Head of caudate nucleus (tissue), 42 donors: ENCODE measurements around the gene SOCS1.
"Not testable (repeated sequence)": the region's sequence is repeated elsewhere in the genome, so short reads cannot be mapped to it uniquely, and the experiment has no call there.

Source experiments
- DNase-seq, 42 donors: peaks; one replicate each; pipeline versions ENCODE4 v3.0.0 to v3.0.0-alpha.2; 2020 to 2021; ENCODE audit warnings: mixed read lengths in 7 of 42
- intact Hi-C: fragments of 100-400 bp; cut with DNase I; formaldehyde crosslinking; loops from one replicate; pipeline ENCODE4 v1.15.0; 2022

SOCS1 gene

GRCh38 chr16:11290102-11290893 is 34.3 kb upstream of the SOCS1 start:
- intact Hi-C loops = no loop called here
- no peak for DNase-seq

DNA sequence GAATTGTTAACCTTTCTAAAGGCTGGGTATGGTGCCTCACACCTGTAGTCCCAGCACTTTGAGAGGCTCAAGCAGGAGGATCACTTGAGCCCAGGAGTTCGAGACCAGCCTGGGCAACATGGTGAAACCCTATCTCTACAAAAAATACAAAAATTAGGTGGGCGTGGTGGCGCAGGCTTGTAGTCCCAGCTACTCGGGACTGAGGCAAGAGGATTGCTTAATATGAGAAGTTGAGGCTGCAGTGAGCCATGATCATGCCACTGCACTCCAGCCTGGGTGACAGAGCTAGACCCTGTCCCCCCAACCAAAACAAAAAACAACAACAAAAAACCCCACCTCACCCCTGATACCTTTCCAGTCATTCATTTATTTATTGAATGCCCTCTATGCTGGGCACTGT is 33.7 kb upstream of the SOCS1 start:
- DNase-seq, intact Hi-C loops: not testable (repeated sequence)

DNA sequence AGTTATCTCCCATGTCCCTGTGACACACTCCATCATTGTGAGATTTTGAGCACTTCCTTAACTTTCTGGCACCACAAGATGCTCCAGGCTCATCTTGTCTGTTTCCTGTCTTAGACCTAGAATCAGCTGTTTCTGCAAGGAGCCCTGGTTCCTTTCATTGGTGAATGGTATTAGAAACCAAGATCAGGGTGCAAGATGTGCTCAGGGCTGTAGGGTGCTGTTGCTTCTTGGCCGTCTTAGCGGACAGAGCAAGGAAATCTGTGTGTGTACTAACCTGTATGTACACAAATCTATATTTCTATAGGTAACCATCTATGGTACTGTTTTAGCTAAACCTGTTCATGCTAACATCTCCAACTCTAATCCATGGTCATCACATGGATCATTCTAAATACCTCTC is 33.2 kb upstream of the SOCS1 start:
- intact Hi-C loops = no loop called here
- no peak for DNase-seq

DNA sequence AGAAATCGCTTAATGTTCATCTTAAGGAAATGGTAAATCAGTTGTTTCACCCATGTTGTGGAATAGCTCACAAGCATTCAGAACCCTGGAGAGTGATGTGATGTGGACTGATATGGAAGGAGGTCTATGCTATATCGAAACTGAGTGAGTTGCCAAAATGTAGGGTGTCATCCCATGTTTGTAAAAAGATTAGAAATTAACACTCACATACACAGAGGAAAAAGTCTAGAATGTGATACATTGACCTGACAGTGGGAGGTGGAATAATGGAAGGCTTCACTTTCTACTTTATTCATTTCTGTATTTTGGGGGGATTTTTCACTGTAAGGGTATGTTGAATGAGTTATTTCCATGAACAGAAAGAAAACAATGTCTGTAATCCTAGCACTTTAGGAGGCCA is 29.8 kb upstream of the SOCS1 start:
- intact Hi-C loops = no loop called here
- DNase-seq = no peak

DNA sequence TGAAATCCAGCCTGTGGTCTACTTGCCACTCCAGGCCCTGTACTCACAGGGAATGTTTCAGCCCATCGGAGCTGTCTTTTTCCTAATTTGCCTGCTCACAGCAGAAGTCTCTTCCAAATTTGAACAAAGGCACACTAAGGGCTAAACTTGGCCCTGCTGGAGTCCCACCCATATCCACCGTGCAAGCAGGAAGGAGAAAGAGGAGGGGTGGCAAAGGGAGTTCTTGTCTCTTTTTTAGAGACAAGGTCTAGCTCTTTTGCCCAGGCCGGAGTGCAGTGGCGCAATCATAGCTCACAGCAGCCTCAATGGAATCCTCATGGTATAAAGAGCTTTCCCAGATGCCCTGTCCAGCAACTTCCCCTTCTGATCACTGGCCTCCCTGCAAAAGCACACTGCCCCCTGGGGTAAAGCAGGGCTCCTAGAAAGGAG is 27.8 kb upstream of the SOCS1 start:
- intact Hi-C loops = no loop called here
- no peak for DNase-seq

DNA sequence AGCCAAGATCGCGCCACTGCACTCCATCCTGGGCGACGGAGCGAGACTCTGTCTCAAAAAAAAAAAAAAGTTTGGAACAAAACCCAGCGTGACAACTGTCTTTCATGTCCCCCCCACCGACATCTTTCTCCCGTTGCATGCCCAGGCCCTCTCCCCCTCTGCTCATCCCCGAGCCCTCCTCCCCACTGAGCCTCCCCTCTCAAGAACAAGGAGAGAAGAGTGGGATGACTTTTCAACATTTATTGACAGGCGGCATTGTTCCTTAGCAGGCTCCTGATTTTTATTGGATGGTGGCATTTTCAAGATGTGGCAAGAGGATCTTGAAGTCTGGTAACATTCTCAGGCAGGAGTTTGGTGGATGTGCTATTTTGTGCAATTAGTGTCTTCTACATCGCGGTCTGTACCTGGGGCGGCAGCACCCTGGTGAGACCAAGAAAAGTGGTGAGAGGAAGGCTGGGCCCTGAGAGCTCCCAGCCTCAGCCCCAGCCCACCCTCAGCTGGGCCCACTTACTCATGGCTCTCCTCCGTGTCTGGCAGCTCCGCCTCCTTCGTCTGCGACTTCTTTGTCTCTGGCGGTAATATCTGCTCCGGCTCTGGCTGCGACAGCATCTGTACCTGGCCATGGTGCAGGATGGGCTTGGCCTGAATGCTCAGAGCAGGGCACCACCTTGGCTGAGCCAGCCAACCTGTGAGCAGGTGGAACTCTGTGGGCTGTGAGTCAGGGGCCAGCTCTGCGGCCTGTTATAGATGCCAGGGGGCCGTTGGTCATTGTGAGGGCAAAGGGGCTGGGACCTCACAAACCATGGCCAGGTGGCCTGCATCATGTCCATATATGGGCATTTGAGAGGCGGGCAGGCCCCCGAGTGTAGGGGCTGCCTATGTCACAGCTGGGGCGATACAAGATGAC is 24.9 kb upstream of the SOCS1 start, which contains the start of gene PRM1:
Gene PRM1 (minus strand): TSS at position 715 of the 907 bp plus-strand sequence. CDS start 92 bp downstream, at position 623.
- no peak for DNase-seq
- intact Hi-C loops = no loop called here

- no peak for DNase-seq
- intact Hi-C loops = no loop called here
Measured at GRCh38 chr16:11278681-11279628, 23.0 kb upstream of the SOCS1 start.

GRCh38 chr16:11277607-11278337 is 21.8 kb upstream of the SOCS1 start:
- DNase-seq = no peak
- intact Hi-C loops = no loop called here

GRCh38 chr16:11276896-11277593 is 21.0 kb upstream of the SOCS1 start:
- no peak for DNase-seq
- intact Hi-C loops = no loop called here

DNA sequence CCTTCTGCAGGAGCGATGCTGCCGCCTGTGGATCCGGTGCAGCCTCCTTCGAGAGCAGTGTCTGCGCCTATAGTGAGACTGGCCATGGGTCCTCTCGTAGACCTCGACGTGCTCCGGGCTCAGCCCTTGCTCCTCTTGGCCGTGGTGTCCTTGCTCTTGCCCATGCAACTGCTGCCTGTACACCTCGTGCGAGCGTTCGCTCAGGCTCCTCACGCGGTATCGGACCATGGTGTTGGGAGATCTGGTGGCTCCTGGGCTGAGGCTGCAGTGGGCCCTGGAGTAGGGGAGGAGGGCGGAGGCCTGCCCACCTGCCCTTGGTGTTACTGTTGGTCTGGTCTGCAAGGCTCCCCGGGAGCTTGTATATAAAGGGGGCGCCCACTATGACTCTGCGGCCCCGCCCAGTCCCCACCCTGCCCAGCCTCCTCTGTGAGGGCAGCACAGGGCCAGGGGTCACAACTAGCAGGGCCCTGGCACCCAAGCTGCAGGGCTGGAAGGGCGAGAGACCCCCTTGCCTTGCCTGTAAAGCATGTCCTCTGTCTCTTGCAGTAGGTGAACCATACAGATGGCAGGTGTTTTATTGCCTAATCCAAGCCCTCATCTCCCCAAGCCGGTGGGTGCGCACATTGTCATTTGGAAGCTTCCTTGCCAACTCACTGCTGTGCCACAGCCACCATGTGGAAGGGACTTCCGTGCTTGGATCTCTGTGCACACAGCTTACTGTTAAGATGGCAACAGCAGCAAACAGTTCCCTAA is 20.3 kb upstream of the SOCS1 start, which contains the start of gene PRM2:
Gene PRM2 (minus strand): TSS at position 338 of the 753 bp plus-strand sequence. CDS start 110 bp downstream, at position 228.
- intact Hi-C loops = no loop called here
- no peak for DNase-seq

GRCh38 chr16:11274964-11275363 is 19.0 kb upstream of the SOCS1 start:
- no peak for DNase-seq
- intact Hi-C loops = no loop called here

- intact Hi-C loops = no loop called here
- DNase-seq = no peak
Measured at GRCh38 chr16:11273721-11274324, 17.8 kb upstream of the SOCS1 start.

DNA sequence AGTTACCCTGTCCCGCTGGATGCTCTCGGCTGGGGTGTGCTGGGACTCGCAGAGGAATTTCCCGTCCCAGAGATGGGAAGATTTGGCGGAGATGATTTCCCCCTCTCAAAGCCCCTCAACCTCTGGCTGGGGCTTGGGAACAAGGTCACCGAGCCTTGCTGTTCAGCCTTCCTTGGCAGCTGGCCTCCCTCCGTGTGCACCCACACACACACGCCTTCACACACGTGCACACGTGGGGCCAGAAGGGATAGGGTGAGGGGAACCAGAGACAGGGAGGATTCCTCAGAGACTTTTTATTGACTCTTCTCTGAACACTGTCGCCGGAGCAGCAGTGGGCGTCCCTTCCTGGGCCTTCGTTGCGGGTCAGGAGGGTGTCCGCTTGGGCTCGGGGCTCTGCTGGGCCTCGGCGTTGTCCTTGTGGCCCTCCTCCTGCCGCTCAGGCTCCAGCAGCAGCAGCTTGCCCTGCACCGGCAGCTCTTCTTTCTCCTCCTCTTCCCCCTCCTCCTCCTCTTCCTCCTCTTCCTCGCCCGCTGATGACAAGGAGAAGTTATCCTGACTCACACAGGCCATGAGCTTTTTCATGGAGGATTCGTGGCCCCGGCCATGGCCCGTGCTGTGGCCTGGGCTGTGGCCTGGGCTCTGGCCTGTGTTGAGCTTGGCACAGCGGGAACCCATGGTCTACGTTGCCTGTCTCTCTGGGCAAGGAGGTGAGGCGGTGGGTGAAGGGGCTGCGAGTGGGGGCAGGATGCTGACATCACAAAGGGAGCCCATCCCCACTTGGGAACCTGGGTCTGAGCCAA is 17.1 kb upstream of the SOCS1 start, which contains the start of gene PRM3:
Gene PRM3 (minus strand): TSS at position 709 of the 800 bp plus-strand sequence. CDS start 34 bp downstream, at position 675.
- intact Hi-C loops = no loop called here
- DNase-seq = no peak

GRCh38 chr16:11272484-11272883 is 16.5 kb upstream of the SOCS1 start:
- intact Hi-C loops = no loop called here
- no peak for DNase-seq

DNA sequence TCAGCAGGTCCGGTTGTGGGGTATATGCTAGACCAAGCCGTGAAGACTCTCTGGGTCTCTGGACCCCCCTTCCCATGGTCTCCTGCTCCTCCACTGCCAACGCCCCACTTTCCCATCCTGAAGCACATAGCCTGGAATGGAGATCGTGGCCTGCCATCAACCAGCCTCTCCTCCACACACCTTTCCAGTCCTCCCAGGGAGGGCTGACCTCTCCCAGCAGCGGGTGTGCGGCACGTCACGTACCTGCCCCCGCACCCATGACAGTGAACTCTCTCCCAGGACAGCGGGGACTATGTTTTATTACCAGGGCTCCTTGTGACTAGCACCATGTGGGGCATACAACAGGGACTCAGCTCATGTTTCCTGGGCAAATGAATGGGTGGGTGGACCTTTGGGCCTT is 15.6 kb upstream of the SOCS1 start:
- no peak for DNase-seq
- intact Hi-C loops = no loop called here
